ENCODE results near the gene IPMK.

DNA sequence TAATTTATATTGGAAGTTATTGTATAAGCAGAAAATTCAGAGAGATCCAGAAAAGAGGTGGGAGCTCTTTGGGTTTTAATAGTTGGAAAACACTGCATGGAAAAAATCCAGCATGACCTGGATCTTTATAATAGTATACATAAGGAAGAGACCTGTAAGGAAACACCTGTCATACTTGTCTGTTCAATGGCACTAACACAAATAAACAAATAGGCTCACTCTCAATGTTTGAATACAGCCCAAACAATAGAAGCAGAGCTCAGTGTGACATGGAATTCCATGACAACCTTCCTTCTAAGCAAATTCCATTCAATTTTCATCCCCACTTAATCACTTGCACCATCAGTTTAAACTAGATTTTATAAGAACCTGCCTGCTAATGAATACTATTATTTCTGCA is 33.0 kb upstream of the IPMK start:
- TF ChIP-seq, protein P1, sequence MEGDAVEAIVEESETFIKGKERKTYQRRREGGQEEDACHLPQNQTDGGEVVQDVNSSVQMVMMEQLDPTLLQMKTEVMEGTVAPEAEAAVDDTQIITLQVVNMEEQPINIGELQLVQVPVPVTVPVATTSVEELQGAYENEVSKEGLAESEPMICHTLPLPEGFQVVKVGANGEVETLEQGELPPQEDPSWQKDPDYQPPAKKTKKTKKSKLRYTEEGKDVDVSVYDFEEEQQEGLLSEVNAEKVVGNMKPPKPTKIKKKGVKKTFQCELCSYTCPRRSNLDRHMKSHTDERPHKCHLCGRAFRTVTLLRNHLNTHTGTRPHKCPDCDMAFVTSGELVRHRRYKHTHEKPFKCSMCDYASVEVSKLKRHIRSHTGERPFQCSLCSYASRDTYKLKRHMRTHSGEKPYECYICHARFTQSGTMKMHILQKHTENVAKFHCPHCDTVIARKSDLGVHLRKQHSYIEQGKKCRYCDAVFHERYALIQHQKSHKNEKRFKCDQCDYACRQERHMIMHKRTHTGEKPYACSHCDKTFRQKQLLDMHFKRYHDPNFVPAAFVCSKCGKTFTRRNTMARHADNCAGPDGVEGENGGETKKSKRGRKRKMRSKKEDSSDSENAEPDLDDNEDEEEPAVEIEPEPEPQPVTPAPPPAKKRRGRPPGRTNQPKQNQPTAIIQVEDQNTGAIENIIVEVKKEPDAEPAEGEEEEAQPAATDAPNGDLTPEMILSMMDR (conservative IDR thresholded peaks at IDR 0.05) = no peak
- TF ChIP-seq EZH2 (IDR thresholded peaks at IDR 0.05; ENCODE audit: low read depth) = no peak
